Stimulated activated CD8-positive, alpha-beta memory T cell treated with anti-CD3 and anti-CD28 coated beads, Interleukin-2, amount 100 ng/mL, for 48 hours (primary cell): ENCODE measurements around the gene CHST3.
"Not testable (repeated sequence)": the region's sequence is repeated elsewhere in the genome, so short reads cannot be mapped to it uniquely, and the experiment has no call there.

ENCODE experiments used
- DNase-seq, 2 donors: peaks; one replicate each; pipeline ENCODE4 v3.0.0-alpha.2; 2020; ENCODE audit warnings: low read depth in 2 of 2

Gene CHST3

GRCh38 chr10:71964098-71964742 lies at the start of gene CHST3:
CHST3 (plus strand) TSS chr10:71964395; CDS start chr10:72005843, 41,448 bp downstream.
- no peak for DNase-seq

- no peak for DNase-seq
Measured at GRCh38 chr10:71916827-71917226, 47.4 kb upstream of the CHST3 start.

GRCh38 chr10:71918992-71919391 lies 45.2 kb upstream of the CHST3 start:
- no peak for DNase-seq

GRCh38 chr10:71919956-71920539 lies 44.1 kb upstream of the CHST3 start:
- DNase-seq: not testable (repeated sequence)

GRCh38 chr10:71920540-71921323 lies 43.5 kb upstream of the CHST3 start:
- no peak for DNase-seq

GRCh38 chr10:71921324-71922027 lies 42.7 kb upstream of the CHST3 start:
- DNase-seq: no peak

GRCh38 chr10:71923138-71923692 lies 41.0 kb upstream of the CHST3 start:
- DNase-seq: no peak

- no peak for DNase-seq
Measured at GRCh38 chr10:71924771-71925170, 39.4 kb upstream of the CHST3 start.

GRCh38 chr10:71927159-71927558 lies 37.0 kb upstream of the CHST3 start:
- no peak for DNase-seq

- no peak for DNase-seq
Measured at GRCh38 chr10:71927776-71928592, 36.2 kb upstream of the CHST3 start.

GRCh38 chr10:71931295-71931694 lies 32.9 kb upstream of the CHST3 start:
- DNase-seq: no peak

GRCh38 chr10:71933651-71934050 lies 30.5 kb upstream of the CHST3 start:
- DNase-seq: peak; percentile 23 to 34

- no peak for DNase-seq
Measured at GRCh38 chr10:71938211-71938610, 26.0 kb upstream of the CHST3 start.

- no peak for DNase-seq
Measured at GRCh38 chr10:71939304-71939703, 24.9 kb upstream of the CHST3 start.

- DNase-seq: no peak
Measured at GRCh38 chr10:71939861-71940474, 24.2 kb upstream of the CHST3 start.

GRCh38 chr10:71940752-71941151 lies 23.4 kb upstream of the CHST3 start:
- DNase-seq: no peak

GRCh38 chr10:71941318-71941717 lies 22.9 kb upstream of the CHST3 start:
- no peak for DNase-seq

GRCh38 chr10:71945819-71946474 lies 18.2 kb upstream of the CHST3 start:
- DNase-seq: no peak

- DNase-seq: no peak
Measured at GRCh38 chr10:71946700-71947099, 17.5 kb upstream of the CHST3 start.

- no peak for DNase-seq
Measured at GRCh38 chr10:71948496-71949067, 15.6 kb upstream of the CHST3 start.
